PC-3 (cell line): ENCODE measurements around the gene PIGS. TPM values are rescaled to one million over a fixed set of nuclear protein-coding genes. Genes with fewer than 3 reads are reported as not detected.

Source experiments
- ATAC-seq: fragments of 200-7000 bp; cut with Tn5 transposase; 2 replicates; pipeline ENCODE4 v1.9.1; 2020; ENCODE audit warnings: mild to moderate bottlenecking, moderate library complexity
- BruUV-seq: library from RNA; stranded (reverse); fragments of 400-500 nt; replicated peaks from 2 replicates; lab custom pipeline; 2021; lab: Mats Ljungman, UMichigan
- CTCF ChIA-PET: fragments of 300-600 bp; sonication (Branson Sonifier 250); formaldehyde crosslinking; loops from one replicate; lab custom pipeline; 2022; ENCODE audit warnings: antibody characterized with exemption; lab: Charles Lee
- POLR2A ChIA-PET: fragments of 300-600 bp; sonication (Branson Sonifier 250); formaldehyde crosslinking; loops from one replicate; lab custom pipeline; 2022; ENCODE audit warnings: antibody characterized with exemption; ENCODE audit not compliant: unreplicated experiment; lab: Charles Lee
- DNase-seq: peaks from one replicate; pipeline ENCODE4 v3.0.0-alpha.2; 2015
- H2AFZ ChIP-seq: fragments of 300-600 bp; sonication (generic); 2 replicates; pipeline ENCODE4 v1.6.0; 2016; ENCODE audit warnings: antibody characterized with exemption, low read length
- H3F3A ChIP-seq: fragments of 300-600 bp; sonication (generic); one replicate; pipeline ENCODE4 v1.6.0; 2017; ENCODE audit warnings: antibody characterized with exemption, low read length, control low read depth, mild to moderate bottlenecking; ENCODE audit not compliant: unreplicated experiment
- H3K27ac ChIP-seq: fragments of 300-600 bp; sonication (generic); 2 replicates; pipeline ENCODE4 v1.5.1; 2016; ENCODE audit warnings: mild to moderate bottlenecking, low read length
- H3K27me3 ChIP-seq: fragments of 300-600 bp; sonication (generic); 2 replicates; pipeline ENCODE4 v1.6.1; 2016; ENCODE audit warnings: low read length, mixed read lengths
- H3K36me3 ChIP-seq: fragments of 300-600 bp; sonication (generic); 2 replicates; pipeline ENCODE4 v1.6.1; 2016; ENCODE audit warnings: low read depth, mixed run types, low read length, mixed read lengths
- H3K4me1 ChIP-seq: fragments of 300-600 bp; sonication (generic); 2 replicates; pipeline ENCODE4 v1.5.1; 2016; ENCODE audit warnings: low read length; ENCODE audit not compliant: insufficient read depth
- H3K4me2 ChIP-seq: fragments of 300-600 bp; sonication (generic); 2 replicates; pipeline ENCODE4 v1.6.0; 2016; ENCODE audit warnings: low read length
- H3K4me3 ChIP-seq: fragments of 300-600 bp; sonication (generic); 2 replicates; pipeline ENCODE4 v1.5.1; 2016; ENCODE audit warnings: mild to moderate bottlenecking, low read length, mixed read lengths
- H3K79me2 ChIP-seq: fragments of 300-600 bp; sonication (generic); 2 replicates; pipeline ENCODE4 v1.6.1; 2017; ENCODE audit warnings: low read length, mixed read lengths
- H3K9ac ChIP-seq: fragments of 300-600 bp; sonication (generic); 2 replicates; pipeline ENCODE4 v1.6.0; 2016; ENCODE audit warnings: mild to moderate bottlenecking, low read length
- H3K9me2 ChIP-seq: fragments of 300-600 bp; sonication (generic); replicated peaks from 2 replicates; pipeline ENCODE4 v1.6.1; 2016; ENCODE audit warnings: mixed run types, low read length, mixed read lengths
- H3K9me3 ChIP-seq: fragments of 300-600 bp; sonication (generic); 2 replicates; pipeline ENCODE4 v1.6.1; 2016; ENCODE audit warnings: low read length, mixed read lengths
- H4K20me1 ChIP-seq: fragments of 300-600 bp; sonication (generic); 2 replicates; pipeline ENCODE4 v1.6.1; 2016; ENCODE audit warnings: low read length, mixed read lengths
- EZH2 ChIP-seq: fragments of 300-600 bp; sonication (generic); IDR thresholded peaks from one replicate; pipeline ENCODE4 v1.6.1; 2017; ENCODE audit warnings: antibody characterized with exemption, mild to moderate bottlenecking, low read length; ENCODE audit not compliant: unreplicated experiment
- EZH2phosphoT487 ChIP-seq: fragments of 300-600 bp; sonication (generic); IDR thresholded peaks from 2 replicates; pipeline ENCODE4 v1.6.1; 2018; ENCODE audit warnings: mild to moderate bottlenecking, antibody characterized with exemption, low read length, borderline replicate concordance
- intact Hi-C: fragments of 100-400 bp; cut with micrococcal nuclease; formaldehyde crosslinking; loops from 2 replicates; pipeline ENCODE4 v1.9.0; 2023
- total RNA-seq: library from RNA; depleted of rRNA; stranded (reverse); fragments of >200 nt; gene quantifications from 2 replicates; pipeline ENCODE4 v1.2.3, GENCODE V29; 2014
- TF ChIP-seq, protein P1 (sequence below): fragments of 300-600 bp; sonication (generic); conservative IDR thresholded peaks from 2 replicates; pipeline ENCODE4 v1.5.1; 2017; ENCODE audit warnings: antibody characterized with exemption, low read depth, mild to moderate bottlenecking, low read length

PIGS gene
- total RNA-seq, 1 experiment from 2014 or later = 15.8 TPM

DNA sequence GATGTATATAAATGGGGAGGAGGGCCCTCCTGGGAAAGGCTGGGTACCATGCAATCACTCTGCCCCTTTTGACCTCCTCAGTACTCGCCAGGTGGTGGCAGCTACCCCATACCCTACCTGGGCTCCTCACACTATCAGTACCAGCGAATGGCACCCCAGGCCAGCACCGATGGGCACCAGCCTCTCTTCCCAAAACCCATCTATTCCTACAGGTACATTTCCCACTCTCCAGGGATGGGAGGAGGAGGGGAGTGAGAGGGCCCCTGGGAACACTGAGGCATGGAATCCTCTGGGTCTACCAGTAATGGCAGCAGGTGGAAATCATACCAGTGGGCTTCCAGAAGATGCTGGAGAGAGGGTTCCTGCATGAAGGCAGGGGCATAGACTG is 42.3 kb downstream of the PIGS start:
- ATAC-seq (no peak), DNase-seq (no peak)
- Histone ChIP-seq H3K4me2 (no peak overlapping the region), H4K20me1 (no peaks in the 10 kb centered on the region), H3K4me3 (no peak overlapping the region), H3K9me2 (no peaks in the 10 kb centered on the region), H2AFZ (no peak overlapping the region), H3K4me1 (peaks cover 39% of the 10 kb centered on the region), H3K27me3 (no peaks in the 10 kb centered on the region), H3K9ac (no peak overlapping the region), H3F3A (no peaks in the 10 kb centered on the region), H3K27ac (no peak overlapping the region), H3K36me3 (no peaks in the 10 kb centered on the region), H3K9me3 (no peaks in the 10 kb centered on the region), H3K79me2 (no peaks in the 10 kb centered on the region)
- TF ChIP-seq EZH2 = no peak
- no peak for TF ChIP-seq EZH2phosphoT487
- TF ChIP-seq, protein P1, sequence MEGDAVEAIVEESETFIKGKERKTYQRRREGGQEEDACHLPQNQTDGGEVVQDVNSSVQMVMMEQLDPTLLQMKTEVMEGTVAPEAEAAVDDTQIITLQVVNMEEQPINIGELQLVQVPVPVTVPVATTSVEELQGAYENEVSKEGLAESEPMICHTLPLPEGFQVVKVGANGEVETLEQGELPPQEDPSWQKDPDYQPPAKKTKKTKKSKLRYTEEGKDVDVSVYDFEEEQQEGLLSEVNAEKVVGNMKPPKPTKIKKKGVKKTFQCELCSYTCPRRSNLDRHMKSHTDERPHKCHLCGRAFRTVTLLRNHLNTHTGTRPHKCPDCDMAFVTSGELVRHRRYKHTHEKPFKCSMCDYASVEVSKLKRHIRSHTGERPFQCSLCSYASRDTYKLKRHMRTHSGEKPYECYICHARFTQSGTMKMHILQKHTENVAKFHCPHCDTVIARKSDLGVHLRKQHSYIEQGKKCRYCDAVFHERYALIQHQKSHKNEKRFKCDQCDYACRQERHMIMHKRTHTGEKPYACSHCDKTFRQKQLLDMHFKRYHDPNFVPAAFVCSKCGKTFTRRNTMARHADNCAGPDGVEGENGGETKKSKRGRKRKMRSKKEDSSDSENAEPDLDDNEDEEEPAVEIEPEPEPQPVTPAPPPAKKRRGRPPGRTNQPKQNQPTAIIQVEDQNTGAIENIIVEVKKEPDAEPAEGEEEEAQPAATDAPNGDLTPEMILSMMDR = no peak
- BruUV-seq = no TSS peak
- POLR2A ChIA-PET = no interaction called here
- CTCF ChIA-PET = no interaction called here
- intact Hi-C loops = no loop called here

DNA sequence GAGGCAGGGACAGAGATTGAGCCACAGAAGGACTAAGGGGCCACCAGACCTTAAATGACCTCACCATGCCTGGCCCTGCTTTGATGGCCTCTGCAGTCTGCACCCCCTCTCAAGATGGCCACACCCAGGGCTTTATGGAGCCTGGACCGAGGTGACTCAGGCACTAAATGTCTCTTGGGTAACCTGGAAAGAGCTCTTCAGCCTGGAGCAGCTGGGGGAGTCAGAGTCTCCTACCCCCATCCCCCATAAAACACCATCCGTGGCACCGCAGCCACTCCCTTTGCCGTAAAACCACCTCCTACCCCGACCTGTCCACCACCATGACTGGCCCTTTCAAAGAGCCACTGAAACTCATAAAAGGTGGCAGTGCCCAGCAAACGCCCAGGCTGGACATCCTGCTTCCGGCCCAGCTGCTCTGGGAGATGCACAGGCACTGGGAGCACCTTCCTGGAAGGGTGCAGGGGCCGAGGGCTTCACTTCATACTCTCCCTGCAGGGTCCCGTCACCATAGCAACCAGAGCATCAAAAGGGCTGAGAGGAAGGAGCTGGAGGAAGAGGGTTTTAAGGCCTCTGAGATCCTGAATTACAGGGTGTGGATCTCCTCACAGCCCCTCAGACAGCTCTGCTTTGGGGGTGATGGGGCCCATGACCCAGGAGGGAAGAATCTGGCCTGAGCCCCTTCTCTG is 42.9 kb downstream of the PIGS start:
- Histone ChIP-seq H3F3A (no peaks in the 10 kb centered on the region), H3K4me1 (peaks cover 37% of the 10 kb centered on the region), H3K27ac (peak overlapping the region; percentile 56), H3K4me2 (peak overlapping the region; percentile 51), H3K27me3 (no peaks in the 10 kb centered on the region), H3K4me3 (no peak overlapping the region), H2AFZ (no peak overlapping the region), H3K9me2 (no peaks in the 10 kb centered on the region), H3K9ac (no peak overlapping the region), H3K79me2 (no peaks in the 10 kb centered on the region), H4K20me1 (no peaks in the 10 kb centered on the region), H3K9me3 (no peaks in the 10 kb centered on the region), H3K36me3 (no peaks in the 10 kb centered on the region)
- intact Hi-C loops = no loop called here
- TF ChIP-seq, protein P1 = no peak
- TF ChIP-seq EZH2phosphoT487 = no peak
- TF ChIP-seq EZH2 = no peak
- CTCF ChIA-PET = no interaction called here
- no TSS peak for BruUV-seq
- DNase-seq (peak; percentile 42), ATAC-seq (peak; percentile 57)
- POLR2A ChIA-PET = no interaction called here

DNA sequence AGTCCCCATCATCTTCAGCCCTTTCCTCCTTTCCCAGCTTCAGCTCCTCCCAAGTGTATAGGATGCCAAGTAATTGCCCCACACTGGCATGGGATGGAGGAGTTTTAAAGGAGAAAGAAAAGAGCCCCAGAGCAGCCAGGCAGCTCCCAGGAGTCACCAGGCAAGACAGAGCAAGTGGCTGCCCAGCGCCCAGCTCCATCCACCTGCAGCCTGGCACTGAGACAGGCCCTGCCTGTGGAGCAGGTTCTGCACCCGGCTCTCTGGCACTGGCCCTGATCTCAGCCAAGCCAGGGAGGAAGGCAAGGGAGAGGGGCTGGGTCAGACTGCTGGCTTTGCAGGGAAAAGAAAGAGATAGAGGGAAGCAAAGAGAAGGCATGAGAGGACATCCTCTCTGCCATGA is 43.5 kb downstream of the PIGS start:
- Histone ChIP-seq H3K27ac (peak overlapping the region; percentile 56), H3K36me3 (no peaks in the 10 kb centered on the region), H3K9ac (no peak overlapping the region), H3K79me2 (no peaks in the 10 kb centered on the region), H3F3A (no peaks in the 10 kb centered on the region), H3K9me3 (no peaks in the 10 kb centered on the region), H3K9me2 (no peaks in the 10 kb centered on the region), H3K4me1 (peaks cover 31% of the 10 kb centered on the region), H2AFZ (no peak overlapping the region), H4K20me1 (no peaks in the 10 kb centered on the region), H3K4me2 (peak overlapping the region; percentile 51), H3K27me3 (no peaks in the 10 kb centered on the region), H3K4me3 (no peak overlapping the region)
- ChIA-PET CTCF (no interaction called here), POLR2A (no interaction called here)
- DNase-seq = peak; percentile 54
- intact Hi-C loops = no loop called here
- BruUV-seq = no TSS peak
- TF ChIP-seq, protein P1 = no peak
- no peak for TF ChIP-seq EZH2
- TF ChIP-seq EZH2phosphoT487 = no peak
- peak; percentile 42 for ATAC-seq
